ENCODE results near the gene NDUFB2. TPM values are rescaled to one million over a fixed set of nuclear protein-coding genes. Genes with fewer than 3 reads are reported as not detected.
A peak's percentile ranks its signal among the peaks of the same experiment; 100 is the strongest.
"Not testable (repeated sequence)": the region's sequence is repeated elsewhere in the genome, so short reads cannot be mapped to it uniquely, and the experiment has no call there.

The NDUFB2 gene
- total RNA-seq, 1 donor from 2014 or later, result 45.4 TPM

GRCh38 chr7:140672382-140673062, 24.0 kb upstream of the NDUFB2 start, which contains the start of gene ADCK2:
Gene ADCK2, plus strand, starts transcription at chr7:140672945. Its CDS starts 386 bp downstream, at chr7:140673331.
- peak; percentile 44 for DNase-seq

DNA sequence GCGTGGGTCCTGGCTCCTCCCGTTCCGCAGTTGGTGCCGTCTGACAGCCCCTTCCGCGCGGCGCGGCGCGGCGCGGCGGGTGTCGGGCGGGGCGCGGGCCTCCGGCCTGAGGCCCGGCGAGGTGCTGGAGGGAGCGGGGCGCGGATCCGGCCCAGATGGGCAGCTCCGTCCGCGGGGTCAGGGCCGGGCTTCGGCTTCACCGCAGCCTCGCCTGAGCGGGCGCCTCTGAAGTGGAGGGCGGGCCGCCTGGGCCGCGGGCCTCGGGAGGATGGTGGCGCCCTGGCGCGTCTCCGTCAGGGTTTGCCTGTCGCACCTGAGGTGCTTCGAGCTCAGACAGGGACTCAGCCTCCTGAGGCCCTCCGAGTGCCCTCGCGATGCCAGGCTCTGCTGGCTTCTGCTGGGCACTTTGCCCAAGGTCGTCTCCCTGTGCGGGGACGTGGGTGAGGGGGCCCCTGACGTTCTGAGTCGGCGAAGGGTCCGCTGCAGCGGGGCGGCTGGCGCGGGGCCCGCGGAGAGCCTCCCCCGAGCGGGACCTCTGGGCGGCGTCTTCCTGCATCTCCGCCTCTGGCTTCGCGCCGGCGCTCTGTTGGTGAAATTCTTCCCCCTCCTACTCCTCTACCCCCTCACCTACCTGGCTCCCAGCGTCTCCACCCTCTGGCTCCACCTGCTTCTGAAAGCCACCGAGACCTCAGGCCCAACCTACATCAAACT, 23.3 kb upstream of the NDUFB2 start:
- DNase-seq, result peak; percentile 50

DNA sequence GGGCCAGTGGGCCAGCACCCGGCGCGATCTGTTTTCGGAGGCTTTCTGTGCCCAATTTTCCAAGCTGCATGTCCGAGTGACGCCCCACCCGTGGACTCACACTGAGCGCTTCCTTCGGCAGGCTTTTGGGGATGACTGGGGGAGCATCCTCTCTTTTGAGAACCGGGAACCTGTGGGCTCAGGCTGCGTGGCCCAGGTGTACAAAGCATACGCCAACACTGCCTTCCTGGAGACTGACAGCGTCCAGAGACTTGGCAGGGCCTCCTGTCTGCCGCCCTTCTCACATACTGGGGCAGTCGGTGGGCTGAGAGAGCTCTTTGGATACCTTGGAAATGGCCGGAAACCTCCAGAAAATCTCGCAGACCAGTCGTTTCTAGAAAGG, 22.7 kb upstream of the NDUFB2 start:
- no peak for DNase-seq

DNA sequence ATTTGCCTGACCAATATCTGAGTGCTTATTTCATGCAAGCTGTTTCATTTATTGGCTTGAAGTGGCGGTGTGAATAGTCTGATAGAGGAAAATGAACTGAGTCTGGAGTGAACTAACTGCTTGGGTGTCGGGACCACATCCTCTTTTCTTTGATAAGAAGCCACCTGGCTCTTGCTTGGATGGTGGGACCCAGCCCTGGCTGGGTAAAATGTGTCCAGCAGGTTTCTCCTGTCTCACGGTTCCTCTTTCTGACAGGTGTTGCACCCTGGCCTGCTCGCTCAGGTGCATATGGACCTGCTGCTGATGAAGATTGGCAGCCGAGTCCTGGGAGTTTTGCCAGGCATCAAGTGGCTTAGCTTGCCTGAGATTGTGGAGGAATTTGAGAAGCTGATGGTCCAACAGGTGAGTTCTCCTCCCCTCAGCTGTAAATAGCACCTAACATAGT, 22.1 kb upstream of the NDUFB2 start:
- DNase-seq, result no peak

DNA sequence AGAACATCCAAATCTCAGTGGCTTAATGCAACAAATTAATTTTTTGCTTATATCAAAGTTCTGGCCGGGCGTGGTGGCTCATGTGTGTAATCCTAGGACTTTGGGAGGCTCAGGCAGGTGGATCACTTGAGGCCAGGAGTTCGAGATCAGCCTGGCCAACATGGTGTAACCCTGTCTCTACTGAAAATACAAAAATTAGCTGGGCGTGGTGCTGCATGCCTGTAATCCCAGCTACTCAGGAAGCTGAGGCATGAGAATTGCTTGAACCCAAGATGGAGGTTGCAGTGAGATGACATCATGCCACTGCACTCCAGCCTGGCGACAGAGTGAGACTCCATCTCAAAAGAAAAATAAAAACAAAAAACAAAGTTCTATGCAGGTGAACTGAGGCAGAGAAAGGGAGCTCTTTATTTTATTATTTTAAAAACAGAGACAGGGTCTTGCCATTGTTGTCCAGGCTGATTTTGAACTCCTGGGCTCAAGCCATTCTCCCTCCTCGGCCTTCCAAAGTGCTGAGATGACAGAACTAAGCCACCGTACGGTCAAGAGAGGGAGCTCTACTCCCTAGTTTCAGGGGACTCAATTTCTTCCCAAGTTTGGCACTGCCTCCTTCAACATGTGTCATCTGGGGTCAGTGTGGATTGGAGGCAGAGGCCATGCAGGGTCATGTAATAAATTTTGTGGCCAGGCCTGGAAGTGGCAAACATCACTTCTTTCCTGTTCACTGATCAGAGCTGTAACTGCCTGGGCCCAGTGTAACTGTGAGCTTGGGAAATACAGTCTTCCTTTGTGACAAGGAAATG, 21.4 kb upstream of the NDUFB2 start:
- DNase-seq, result peak; percentile 20

GRCh38 chr7:140675726-140676125, 20.8 kb upstream of the NDUFB2 start:
- no peak for DNase-seq

- no peak for DNase-seq
These were observed 20.2 kb upstream of the NDUFB2 start for GRCh38 chr7:140676306-140676705.

DNA sequence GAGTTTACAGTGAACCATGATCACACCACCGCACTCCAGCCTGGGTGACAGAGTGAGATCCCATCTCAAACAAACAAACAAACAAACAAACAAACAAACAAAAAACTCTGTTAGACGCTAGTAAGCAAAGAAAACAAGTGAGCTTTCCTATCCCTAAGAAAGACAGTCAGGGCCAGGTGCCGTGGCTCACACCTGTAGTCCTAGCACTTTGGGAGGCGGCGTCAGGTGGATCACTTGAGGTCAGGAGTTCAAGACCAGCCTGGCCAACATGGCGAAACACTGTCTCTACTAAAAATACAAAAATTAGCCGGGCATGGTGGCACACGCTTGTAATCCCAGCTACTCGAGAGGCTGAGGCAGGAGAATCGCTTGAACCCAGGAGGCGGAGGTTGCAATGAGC, 19.6 kb upstream of the NDUFB2 start:
- not testable (repeated sequence) for DNase-seq

DNA sequence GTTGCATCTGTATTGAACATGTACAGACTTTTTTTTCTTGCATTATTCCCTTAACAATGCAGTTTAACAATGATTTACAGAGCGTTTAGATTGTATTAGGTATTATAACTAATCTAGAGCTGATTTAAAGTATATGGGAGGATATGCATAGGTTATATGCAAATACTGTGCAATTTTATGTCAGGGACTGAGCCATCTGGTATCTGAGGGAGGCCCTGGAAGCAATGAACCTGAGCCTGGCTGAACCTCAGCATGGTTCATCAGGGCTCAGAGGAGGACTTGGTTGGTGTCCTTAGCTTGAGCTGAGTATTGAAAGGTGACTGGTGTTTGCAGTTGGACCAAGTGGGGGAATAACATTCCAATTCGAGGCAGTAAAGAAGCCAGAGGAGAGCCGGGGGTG, 19.0 kb upstream of the NDUFB2 start:
- no peak for DNase-seq

DNA sequence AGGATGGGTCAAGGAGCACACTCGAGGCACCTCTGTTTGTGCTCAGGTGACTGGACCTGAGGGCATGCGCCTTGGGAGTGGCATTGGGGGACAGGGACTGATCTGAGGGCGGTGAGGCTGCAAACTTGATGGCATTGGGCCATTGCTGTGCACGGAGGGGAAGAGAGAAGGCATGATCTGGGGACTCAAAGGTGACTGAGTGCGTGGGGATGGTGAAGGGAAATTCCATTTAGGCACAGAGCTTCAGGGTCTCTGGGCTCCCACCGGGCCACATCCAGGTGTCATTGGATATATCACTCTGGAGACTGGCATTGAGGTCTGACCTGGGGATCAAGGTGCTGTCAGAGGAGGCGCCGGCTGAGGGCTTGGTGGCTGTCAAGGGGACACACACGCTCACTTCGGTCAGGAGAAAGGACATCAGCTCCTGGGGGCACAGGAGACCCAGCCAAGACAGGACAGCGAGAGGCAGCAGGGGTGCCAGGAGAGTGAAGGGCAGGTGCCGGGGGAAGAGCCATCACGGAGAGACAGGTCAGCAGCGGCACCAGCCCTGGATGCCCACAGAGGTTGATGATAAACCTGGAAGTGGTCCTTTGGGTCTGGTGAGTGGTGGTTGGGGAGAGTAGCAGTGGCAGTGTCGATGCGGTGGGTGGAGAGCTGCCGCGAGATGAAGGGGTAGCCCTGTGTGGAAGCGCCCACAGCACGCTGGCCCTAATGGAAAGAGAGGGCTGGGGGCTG, 18.3 kb upstream of the NDUFB2 start:
- DNase-seq, result no peak

DNA sequence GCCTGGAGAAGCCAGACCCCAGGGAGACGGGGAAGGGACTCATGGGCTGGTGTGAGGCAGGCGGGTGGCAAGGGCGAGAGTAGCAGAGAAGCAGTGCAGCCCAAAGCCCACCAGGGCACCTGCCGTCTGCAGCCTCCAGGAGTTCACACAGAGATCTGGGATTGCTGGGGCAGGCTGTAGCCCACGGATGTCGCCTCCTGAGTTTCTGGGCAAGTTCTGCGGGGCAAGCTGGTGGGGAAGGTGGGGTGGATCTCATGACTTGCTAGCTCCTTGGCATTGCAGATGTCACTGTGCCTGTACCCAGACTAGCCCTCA, 17.7 kb upstream of the NDUFB2 start:
- no peak for DNase-seq

- no peak for DNase-seq
These were observed 17.3 kb upstream of the NDUFB2 start for GRCh38 chr7:140679186-140679585.

GRCh38 chr7:140680886-140681285, 15.6 kb upstream of the NDUFB2 start:
- no peak for DNase-seq

GRCh38 chr7:140681766-140682165, 14.7 kb upstream of the NDUFB2 start:
- no peak for DNase-seq

GRCh38 chr7:140683657-140684056, 12.9 kb upstream of the NDUFB2 start:
- DNase-seq, result no peak

GRCh38 chr7:140684066-140684950, 12.2 kb upstream of the NDUFB2 start:
- DNase-seq, result no peak

DNA sequence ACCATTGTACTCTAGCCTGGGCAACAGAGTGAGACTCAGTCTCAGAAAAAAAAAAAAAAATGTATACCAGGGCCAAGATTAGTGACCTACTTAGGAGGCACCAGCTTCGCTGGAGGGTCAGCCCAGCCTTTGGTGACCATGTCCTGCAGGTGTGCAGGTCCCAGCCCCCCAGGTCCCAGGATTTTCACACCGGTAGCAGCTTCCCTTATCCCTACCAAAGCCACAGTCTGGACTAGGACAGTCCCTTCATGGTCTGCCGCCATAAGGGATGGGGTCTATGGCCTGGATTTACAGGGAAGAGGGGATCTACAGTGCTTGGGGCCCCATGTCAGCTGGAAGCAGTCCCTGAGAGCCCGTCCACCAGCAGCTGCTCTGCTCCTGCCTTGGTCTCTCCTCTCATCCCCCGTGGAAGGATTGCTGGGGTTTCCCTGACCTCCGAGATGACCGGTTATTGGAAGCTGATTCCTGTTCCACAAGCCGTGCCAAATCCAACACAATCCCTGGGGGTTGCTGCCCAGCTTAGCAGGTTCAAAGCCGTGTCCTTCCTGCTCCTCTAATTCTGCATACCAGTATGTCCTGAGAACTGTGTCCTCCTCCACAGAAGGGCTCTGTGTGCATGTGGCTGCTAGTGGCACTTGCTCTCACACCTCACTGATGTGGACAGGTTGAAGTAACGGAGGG, 11.0 kb upstream of the NDUFB2 start:
- no peak for DNase-seq

GRCh38 chr7:140686921-140687320, 9.6 kb upstream of the NDUFB2 start:
- DNase-seq, result no peak

GRCh38 chr7:140688341-140688740, 8.2 kb upstream of the NDUFB2 start:
- DNase-seq, result no peak

DNA sequence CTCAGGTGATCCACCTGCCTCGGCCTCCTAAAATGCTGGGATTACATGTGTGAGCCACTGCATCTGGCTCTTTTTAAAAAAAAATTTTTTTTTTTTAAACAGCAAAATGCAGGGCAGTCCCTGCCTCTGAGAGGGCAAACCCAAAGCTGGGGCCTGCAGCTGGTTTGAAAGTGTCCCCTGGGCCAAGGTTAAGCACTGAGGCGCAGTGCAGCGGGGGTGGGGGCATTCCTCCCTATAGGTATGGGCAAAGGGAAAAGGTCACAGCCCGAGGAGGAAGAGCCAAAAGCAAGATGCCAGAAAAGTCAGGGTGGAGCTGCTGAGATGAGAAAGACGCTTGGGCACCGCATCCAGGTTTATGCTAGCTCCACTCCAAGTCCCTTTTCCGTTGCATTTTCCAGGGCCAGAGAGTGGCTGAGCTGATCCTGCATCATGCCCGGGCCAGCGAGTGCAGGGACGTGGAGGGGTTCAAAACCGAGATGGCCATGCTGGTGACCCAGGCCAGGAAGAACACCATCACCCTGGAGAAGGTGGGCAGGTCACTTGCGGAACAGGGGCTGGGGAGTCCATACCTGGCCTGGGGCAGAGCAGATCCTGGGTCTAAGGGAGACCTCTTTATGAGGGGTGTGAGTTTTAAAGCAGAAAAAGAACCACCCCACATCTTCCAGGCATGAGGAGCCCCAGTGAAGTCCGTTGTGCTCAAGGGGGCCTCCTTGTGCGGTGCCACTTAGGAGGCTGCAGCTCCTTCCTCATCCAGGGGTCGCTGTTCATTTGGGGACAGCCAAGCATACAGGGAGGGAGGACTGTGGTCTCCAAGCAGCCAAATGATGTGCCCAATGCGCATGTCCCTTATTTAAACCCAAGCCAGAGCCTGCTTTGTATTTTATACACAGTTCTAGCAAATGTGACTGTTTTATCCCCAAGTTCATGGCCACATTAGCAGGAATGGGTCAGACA, 7.0 kb upstream of the NDUFB2 start:
- no peak for DNase-seq
